Measurements from ENCODE around the gene NEK5.

Gene NEK5

GRCh38 chr13:51997186-51997585 is 131.7 kb downstream of the NEK5 start:
- H3K4me3 ChIP-seq = no peak overlapping the region
- H3K4me1 ChIP-seq = no peaks in the 10 kb centered on the region
- H4K20me1 ChIP-seq = no peaks in the 10 kb centered on the region
- H3K27me3 ChIP-seq = no peaks in the 10 kb centered on the region
- H3K9me3 ChIP-seq (replicated peaks in 1 of 11) = no peaks in the 10 kb centered on the region
- H3K27ac ChIP-seq = no peak overlapping the region
- no peak for TF ChIP-seq Cebpa-rat (IDR thresholded peaks at IDR 0.05)
- H3K36me3 ChIP-seq = no peaks in the 10 kb centered on the region
- H3K9ac ChIP-seq = no peak overlapping the region
- no peak overlapping the region for H3K4me2 ChIP-seq

GRCh38 chr13:51996641-51997040 is 132.2 kb downstream of the NEK5 start:
- Histone ChIP-seq H3K27ac (no peak overlapping the region), H3K4me1 (no peaks in the 10 kb centered on the region), H3K4me2 (no peak overlapping the region), H3K27me3 (no peaks in the 10 kb centered on the region), H3K9me3 (replicated peaks in 1 of 11) (no peaks in the 10 kb centered on the region), H3K9ac (no peak overlapping the region), H4K20me1 (no peaks in the 10 kb centered on the region), H3K4me3 (no peak overlapping the region), H3K36me3 (no peaks in the 10 kb centered on the region)
- TF ChIP-seq Cebpa-rat (IDR thresholded peaks at IDR 0.05) = no peak

DNA sequence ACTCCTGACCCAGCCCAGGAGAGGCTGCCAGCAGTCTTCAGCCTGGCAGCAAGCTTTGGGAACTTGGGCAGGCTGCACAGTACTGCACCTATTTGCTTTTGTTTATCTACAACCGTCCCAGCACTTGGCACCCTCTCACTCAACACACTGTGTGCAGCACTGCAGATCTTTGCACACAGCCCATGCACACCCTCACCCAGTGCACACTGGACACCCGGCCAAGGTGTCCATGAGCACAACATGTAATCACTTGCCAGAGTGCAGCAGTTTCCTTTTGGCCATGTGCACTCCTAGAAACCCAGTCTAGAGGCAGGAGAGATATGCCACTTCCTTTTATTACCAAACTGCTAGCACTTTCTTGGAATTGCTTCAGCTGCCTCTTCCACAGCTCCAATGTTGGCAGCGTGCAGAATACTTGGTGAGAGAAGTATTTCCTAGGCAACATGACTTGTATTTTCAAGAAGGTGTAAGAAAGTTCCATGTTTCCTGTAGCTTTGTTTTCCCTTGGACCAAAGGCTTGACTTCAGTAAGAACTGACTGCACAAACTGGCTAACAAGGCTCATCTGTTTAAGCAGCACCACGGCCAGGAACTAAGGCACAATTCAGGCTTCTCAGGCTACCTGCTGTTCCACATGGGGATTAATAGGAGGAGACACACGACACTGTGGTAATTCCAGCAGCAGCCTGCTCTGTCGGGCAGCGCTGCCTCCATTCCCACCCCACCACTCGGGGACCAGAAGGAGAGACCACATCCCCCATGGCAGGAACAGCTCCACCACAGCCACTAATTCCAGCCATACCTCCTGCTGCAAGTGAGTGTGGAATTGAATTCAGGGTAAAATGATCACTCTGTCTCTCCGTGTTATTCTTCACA is 133.0 kb downstream of the NEK5 start:
- no peaks in the 10 kb centered on the region for H4K20me1 ChIP-seq
- no peaks in the 10 kb centered on the region for H3K9me3 ChIP-seq (replicated peaks in 1 of 11)
- H3K36me3 ChIP-seq = no peaks in the 10 kb centered on the region
- TF ChIP-seq Cebpa-rat (IDR thresholded peaks at IDR 0.05) = no peak
- H3K4me1 ChIP-seq = no peaks in the 10 kb centered on the region
- no peak overlapping the region; a peak in 1 of 22 replicates for H3K4me2 ChIP-seq
- H3K9ac ChIP-seq = no peak overlapping the region
- H3K27me3 ChIP-seq = no peaks in the 10 kb centered on the region
- no peak overlapping the region for H3K27ac ChIP-seq
- no peak overlapping the region for H3K4me3 ChIP-seq

GRCh38 chr13:51993713-51994112 is 135.2 kb downstream of the NEK5 start:
- Histone ChIP-seq H3K9ac (no peak overlapping the region), H3K9me3 (replicated peaks in 1 of 11) (no peaks in the 10 kb centered on the region), H3K4me1 (no peaks in the 10 kb centered on the region), H3K4me2 (no peak overlapping the region), H3K27ac (no peak overlapping the region), H4K20me1 (no peaks in the 10 kb centered on the region), H3K27me3 (no peaks in the 10 kb centered on the region), H3K4me3 (no peak overlapping the region), H3K36me3 (no peaks in the 10 kb centered on the region)
- no peak for TF ChIP-seq Cebpa-rat (IDR thresholded peaks at IDR 0.05)

- Histone ChIP-seq H3K36me3 (no peaks in the 10 kb centered on the region), H3K9ac (no peak overlapping the region), H4K20me1 (no peaks in the 10 kb centered on the region), H3K4me1 (no peaks in the 10 kb centered on the region), H3K27ac (no peak overlapping the region), H3K4me2 (no peak overlapping the region), H3K9me3 (replicated peaks in 1 of 11) (peaks cover 0 to 16% (median 0%) of the 10 kb centered on the region in 11 experiments; a peak in 4 of 22 replicates), H3K27me3 (no peaks in the 10 kb centered on the region), H3K4me3 (no peak overlapping the region)
- no peak for TF ChIP-seq Cebpa-rat (IDR thresholded peaks at IDR 0.05)
Observed at GRCh38 chr13:51988988-51989618, 139.8 kb downstream of the NEK5 start.

Data from BLaER1 treated with 17β-estradiol and CSF1 and Interleukin-3, amounts not matched to agents 10 nM and 100 nM (cell line).